Measurements from ENCODE around the gene SUGP2.
A peak's percentile ranks its signal among the peaks of the same experiment; 100 is the strongest.

SUGP2 gene

DNA sequence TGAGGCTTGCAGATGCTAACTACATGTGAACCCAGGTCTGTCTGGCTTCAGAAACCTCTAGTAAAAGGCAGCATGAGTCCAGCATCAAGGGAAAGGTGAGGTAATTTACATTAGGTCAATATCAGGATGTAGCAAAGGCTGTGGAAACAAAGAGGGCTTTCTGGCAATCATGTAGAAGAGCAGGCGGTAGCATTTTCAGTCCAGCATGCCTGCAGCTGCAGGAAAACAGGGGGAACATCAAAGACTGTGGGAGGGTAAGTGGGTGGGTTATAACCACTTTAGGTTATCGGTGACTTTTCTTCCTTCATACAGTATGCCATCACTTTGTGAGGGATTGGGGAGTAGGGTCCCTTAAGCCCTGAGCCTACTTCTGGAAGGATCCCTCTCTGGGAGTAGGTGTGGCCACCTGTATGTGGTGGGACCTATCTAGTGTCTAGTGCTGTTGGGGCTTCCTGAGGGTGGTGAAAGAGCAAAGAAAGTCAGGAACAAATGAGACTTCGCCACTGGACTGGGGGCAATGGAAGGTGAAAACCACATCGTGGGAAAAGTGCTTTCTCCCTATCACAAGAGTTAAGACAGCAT is 10.8 kb downstream of the SUGP2 start:
- no peak overlapping the region for H3K4me3 ChIP-seq (ENCODE audit: low read depth, low read length)
- TF ChIP-seq, protein P1, sequence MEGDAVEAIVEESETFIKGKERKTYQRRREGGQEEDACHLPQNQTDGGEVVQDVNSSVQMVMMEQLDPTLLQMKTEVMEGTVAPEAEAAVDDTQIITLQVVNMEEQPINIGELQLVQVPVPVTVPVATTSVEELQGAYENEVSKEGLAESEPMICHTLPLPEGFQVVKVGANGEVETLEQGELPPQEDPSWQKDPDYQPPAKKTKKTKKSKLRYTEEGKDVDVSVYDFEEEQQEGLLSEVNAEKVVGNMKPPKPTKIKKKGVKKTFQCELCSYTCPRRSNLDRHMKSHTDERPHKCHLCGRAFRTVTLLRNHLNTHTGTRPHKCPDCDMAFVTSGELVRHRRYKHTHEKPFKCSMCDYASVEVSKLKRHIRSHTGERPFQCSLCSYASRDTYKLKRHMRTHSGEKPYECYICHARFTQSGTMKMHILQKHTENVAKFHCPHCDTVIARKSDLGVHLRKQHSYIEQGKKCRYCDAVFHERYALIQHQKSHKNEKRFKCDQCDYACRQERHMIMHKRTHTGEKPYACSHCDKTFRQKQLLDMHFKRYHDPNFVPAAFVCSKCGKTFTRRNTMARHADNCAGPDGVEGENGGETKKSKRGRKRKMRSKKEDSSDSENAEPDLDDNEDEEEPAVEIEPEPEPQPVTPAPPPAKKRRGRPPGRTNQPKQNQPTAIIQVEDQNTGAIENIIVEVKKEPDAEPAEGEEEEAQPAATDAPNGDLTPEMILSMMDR (IDR thresholded peaks at IDR 0.05; ENCODE audit: borderline replicate concordance, insufficient read depth, low read depth, low read length) = no peak

- TF ChIP-seq, protein P1 (IDR thresholded peaks at IDR 0.05; ENCODE audit: borderline replicate concordance, insufficient read depth, low read depth, low read length) = no peak
- H3K4me3 ChIP-seq (ENCODE audit: low read depth, low read length) = no peak overlapping the region
Observed at GRCh38 chr19:19021115-19021514, 12.2 kb downstream of the SUGP2 start.

DNA sequence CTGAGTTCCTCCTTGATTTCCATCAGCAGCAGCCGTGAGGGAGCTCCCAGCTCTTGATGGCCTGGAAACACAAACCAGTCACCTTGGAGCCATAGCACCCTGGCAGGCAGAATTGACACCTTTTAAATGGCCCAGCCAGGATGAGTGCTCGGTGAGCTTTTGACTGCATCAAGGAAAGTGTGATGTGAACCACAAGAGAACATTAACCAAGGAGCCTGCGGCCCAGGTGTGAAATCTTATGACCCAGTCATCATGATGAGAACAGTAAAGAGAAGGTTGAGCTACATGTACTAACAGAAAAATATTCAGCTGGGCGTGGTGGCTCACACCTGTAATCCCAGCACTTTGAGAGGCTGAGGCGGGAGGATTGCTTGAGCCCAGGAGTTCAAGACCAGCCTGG is 22.8 kb downstream of the SUGP2 start:
- H3K4me3 ChIP-seq (ENCODE audit: low read depth, low read length) = no peak overlapping the region
- TF ChIP-seq, protein P1 (IDR thresholded peaks at IDR 0.05; ENCODE audit: borderline replicate concordance, insufficient read depth, low read depth, low read length) = no peak

DNA sequence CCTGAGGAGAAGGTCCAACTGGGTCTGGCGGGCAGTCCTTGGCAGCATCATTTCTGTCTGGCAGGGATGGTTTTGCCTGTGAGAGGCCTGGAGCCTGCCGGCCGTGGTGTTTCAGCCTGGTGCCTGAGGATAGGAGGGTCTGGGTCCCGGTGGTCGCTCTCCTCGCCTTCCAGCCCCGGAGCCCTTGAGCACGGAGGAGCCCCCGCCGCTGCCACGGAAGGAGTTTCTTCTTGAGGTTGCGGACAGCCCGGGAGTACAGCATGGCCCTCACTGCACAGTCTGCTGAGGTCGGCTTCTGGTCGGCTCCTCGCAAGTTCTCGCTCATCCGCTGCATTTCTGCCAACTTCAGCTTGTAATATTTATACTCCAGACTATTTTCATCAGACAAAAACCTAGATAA is 23.4 kb downstream of the SUGP2 start:
- TF ChIP-seq, protein P1 (IDR thresholded peaks at IDR 0.05; ENCODE audit: borderline replicate concordance, insufficient read depth, low read depth, low read length) = no peak
- H3K4me3 ChIP-seq (ENCODE audit: low read depth, low read length) = no peak overlapping the region

- TF ChIP-seq, protein P1 (IDR thresholded peaks at IDR 0.05; ENCODE audit: borderline replicate concordance, insufficient read depth, low read depth, low read length) = no peak
Observed at GRCh38 chr19:19006213-19006612, 27.1 kb downstream of the SUGP2 start.

DNA sequence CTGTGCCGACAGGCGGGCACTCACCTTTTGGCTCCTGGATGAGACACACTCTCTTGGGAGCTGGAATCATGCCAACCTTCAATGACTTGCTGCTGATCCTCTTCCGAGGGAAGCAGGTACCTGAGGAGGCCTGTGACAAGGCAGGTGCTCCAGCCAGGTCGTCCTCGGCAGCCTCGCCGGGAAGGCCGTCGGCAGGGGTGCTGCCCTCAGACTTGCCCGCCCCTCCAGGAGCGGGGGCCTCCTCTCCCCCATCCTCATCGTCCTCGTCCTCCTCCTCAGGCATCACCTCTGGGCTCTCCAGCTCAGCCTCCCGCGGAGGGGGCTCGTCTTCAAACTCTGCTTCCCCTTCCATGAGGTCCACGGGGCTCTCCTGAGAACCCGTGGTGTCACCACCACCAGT is 29.2 kb downstream of the SUGP2 start:
- TF ChIP-seq, protein P1 (IDR thresholded peaks at IDR 0.05; ENCODE audit: borderline replicate concordance, insufficient read depth, low read depth, low read length) = no peak

More at GRCh38 chr19:19006213-19006612, 27.1 kb downstream of the SUGP2 start:
- no peak overlapping the region for H3K4me3 ChIP-seq (ENCODE audit: low read depth, low read length)

DNA sequence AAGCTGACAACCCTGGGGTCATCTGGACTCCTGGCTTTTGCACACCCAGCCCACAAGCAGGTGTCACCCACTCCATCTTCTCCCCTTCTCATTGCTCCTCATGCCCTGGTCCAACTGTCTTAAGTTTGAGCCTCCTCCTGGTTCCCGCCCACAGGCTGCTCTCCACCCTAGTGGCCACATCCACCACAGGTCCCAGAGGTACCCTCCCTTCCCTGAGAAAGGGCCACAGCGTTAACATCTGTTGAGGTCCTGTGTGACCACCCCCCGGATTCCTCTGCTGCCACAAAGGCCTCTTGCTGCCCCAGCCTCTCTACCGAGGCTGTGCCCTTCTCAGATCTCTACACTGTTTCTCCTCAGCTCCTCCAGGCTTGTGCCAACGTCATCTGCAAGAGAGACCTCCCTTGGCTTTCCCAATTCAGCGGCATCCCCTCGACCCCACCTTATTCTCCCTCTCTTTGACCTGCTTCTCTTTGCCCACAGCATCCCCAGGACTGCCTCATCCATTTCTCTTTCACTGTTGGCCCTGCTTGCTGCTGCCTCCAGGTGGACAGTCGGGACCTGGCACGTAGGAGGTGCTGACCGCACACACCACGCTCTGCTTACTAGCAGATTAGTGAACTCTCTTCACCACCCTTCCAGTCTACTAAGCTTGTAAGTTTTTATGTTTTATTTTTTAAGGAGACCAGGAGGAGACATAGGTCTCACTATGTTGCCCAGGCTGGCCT is 33.3 kb downstream of the SUGP2 start:
- TF ChIP-seq, protein P1 (IDR thresholded peaks at IDR 0.05; ENCODE audit: borderline replicate concordance, insufficient read depth, low read depth, low read length) = 0 out of 2 replicates have a peak, but pooled peaks have one; percentile 19
- H3K4me3 ChIP-seq (ENCODE audit: low read depth, low read length) = no peak overlapping the region

More for the DNA sequence above, 29.2 kb downstream of the SUGP2 start:
- no peak overlapping the region for H3K4me3 ChIP-seq (ENCODE audit: low read depth, low read length)
